Hepatocyte (in vitro differentiated cells): Measurements from ENCODE around the gene EPN1. TPM values are rescaled to one million over a fixed set of nuclear protein-coding genes. Genes with fewer than 3 reads are reported as not detected.

Experiments
- DNase-seq: peaks from one replicate; pipeline ENCODE4 v3.0.0-alpha.2; 2016; ENCODE audit warnings: low spot score
- H2AFZ ChIP-seq: fragments of 200-600 bp; sonication (generic); 2 replicates; pipeline ENCODE4 v1.6.0; 2016; ENCODE audit warnings: antibody characterized with exemption, mild to moderate bottlenecking
- H3K27ac ChIP-seq: fragments of 200-600 bp; sonication (generic); 2 replicates; pipeline ENCODE4 v1.5.1; 2016; ENCODE audit warnings: mild to moderate bottlenecking
- H3K27me3 ChIP-seq: fragments of 200-600 bp; sonication (generic); 2 replicates; pipeline ENCODE4 v1.6.1; 2016
- H3K36me3 ChIP-seq: fragments of 200-600 bp; sonication (generic); replicated peaks from 2 replicates; pipeline ENCODE4 v1.5.1; 2016; ENCODE audit warnings: low read depth; ENCODE audit not compliant: insufficient read depth
- H3K4me1 ChIP-seq: fragments of 200-600 bp; sonication (generic); 2 replicates; pipeline ENCODE4 v1.5.1; 2016; ENCODE audit warnings: mild to moderate bottlenecking, moderate library complexity; ENCODE audit not compliant: insufficient read depth
- H3K4me2 ChIP-seq: fragments of 200-600 bp; sonication (generic); 2 replicates; pipeline ENCODE4 v1.6.0; 2016
- H3K4me3 ChIP-seq: fragments of 200-600 bp; sonication (generic); 2 replicates; pipeline ENCODE4 v1.5.1; 2016; ENCODE audit warnings: mild to moderate bottlenecking
- H3K79me2 ChIP-seq: fragments of 200-600 bp; sonication (generic); 2 replicates; pipeline ENCODE4 v1.6.0; 2017; ENCODE audit warnings: mild to moderate bottlenecking
- H3K9me2 ChIP-seq: fragments of 200-600 bp; sonication (generic); replicated peaks from 2 replicates; pipeline ENCODE4 v1.6.0; 2017; ENCODE audit warnings: mild to moderate bottlenecking; ENCODE audit not compliant: insufficient read depth
- H3K9me3 ChIP-seq: fragments of 200-600 bp; sonication (generic); 2 replicates; pipeline ENCODE4 v1.5.1; 2016; ENCODE audit warnings: low read depth, mild to moderate bottlenecking
- H4K20me1 ChIP-seq: fragments of 200-600 bp; sonication (generic); 2 replicates; pipeline ENCODE4 v1.6.0; 2016; ENCODE audit warnings: mild to moderate bottlenecking; ENCODE audit not compliant: insufficient read depth, poor library complexity, severe bottlenecking
- EZH2 ChIP-seq: fragments of 200-600 bp; sonication (generic); IDR thresholded peaks from 2 replicates; pipeline ENCODE4 v1.6.1; 2016; ENCODE audit warnings: antibody characterized with exemption, mild to moderate bottlenecking, borderline replicate concordance
- EZH2phosphoT487 ChIP-seq: fragments of 200-600 bp; sonication (generic); IDR thresholded peaks from one replicate; pipeline ENCODE4 v1.6.1; 2018; ENCODE audit warnings: antibody characterized with exemption, mild to moderate bottlenecking, low read depth, moderate library complexity; ENCODE audit not compliant: unreplicated experiment, severe bottlenecking
- WGBS: methylation state at CpG from one replicate; pipeline ENCODE4 v1.1.6; 2016; ENCODE audit warnings: low lambda C conversion rate; ENCODE audit errors: missing lambda C conversion rate; 5-methylcytosine and 5-hydroxymethylcytosine counted together
- polyA plus RNA-seq: library from polyadenylated mRNA; unstranded; fragments of >200 nt; fragmentation: Nextera tagmentation; extraction: Ambion mirVana; gene quantifications from 2 replicates; pipeline ENCODE4 v1.2.1, GENCODE V29; 2016
- total RNA-seq: library from RNA; depleted of rRNA; stranded (reverse); fragments of >200 nt; gene quantifications from 2 replicates; pipeline ENCODE4 v1.2.3, GENCODE V29; 2014
- TF ChIP-seq, protein P1 (sequence below): fragments of 200-600 bp; sonication (generic); IDR thresholded peaks from 2 replicates; pipeline ENCODE4 v1.5.1; 2016; ENCODE audit warnings: antibody characterized with exemption, mild to moderate bottlenecking; ENCODE audit not compliant: poor library complexity

The EPN1 gene
- total and polyA plus RNA-seq, 2 experiments from 2014 or later, result 74.8 to 165 TPM

- TF ChIP-seq, protein P1, sequence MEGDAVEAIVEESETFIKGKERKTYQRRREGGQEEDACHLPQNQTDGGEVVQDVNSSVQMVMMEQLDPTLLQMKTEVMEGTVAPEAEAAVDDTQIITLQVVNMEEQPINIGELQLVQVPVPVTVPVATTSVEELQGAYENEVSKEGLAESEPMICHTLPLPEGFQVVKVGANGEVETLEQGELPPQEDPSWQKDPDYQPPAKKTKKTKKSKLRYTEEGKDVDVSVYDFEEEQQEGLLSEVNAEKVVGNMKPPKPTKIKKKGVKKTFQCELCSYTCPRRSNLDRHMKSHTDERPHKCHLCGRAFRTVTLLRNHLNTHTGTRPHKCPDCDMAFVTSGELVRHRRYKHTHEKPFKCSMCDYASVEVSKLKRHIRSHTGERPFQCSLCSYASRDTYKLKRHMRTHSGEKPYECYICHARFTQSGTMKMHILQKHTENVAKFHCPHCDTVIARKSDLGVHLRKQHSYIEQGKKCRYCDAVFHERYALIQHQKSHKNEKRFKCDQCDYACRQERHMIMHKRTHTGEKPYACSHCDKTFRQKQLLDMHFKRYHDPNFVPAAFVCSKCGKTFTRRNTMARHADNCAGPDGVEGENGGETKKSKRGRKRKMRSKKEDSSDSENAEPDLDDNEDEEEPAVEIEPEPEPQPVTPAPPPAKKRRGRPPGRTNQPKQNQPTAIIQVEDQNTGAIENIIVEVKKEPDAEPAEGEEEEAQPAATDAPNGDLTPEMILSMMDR, result no peak
- TF ChIP-seq EZH2phosphoT487, result no peak
- no peak for TF ChIP-seq EZH2
- no peak for DNase-seq
- H4K20me1 ChIP-seq, result peaks cover 10% of the 10 kb centered on the region
- H2AFZ ChIP-seq, result no peak overlapping the region
- H3K4me3 ChIP-seq, result no peak overlapping the region
- H3K4me2 ChIP-seq, result no peak overlapping the region
- peaks cover 22% of the 10 kb centered on the region for H3K79me2 ChIP-seq
- H3K36me3 ChIP-seq, result no peaks in the 10 kb centered on the region
- 95% methylated on average over 26 of the region's 31 CpGs for WGBS
- peaks cover 3% of the 10 kb centered on the region for H3K4me1 ChIP-seq
- H3K9me2 ChIP-seq, result no peaks in the 10 kb centered on the region
- no peaks in the 10 kb centered on the region for H3K27me3 ChIP-seq
- H3K27ac ChIP-seq, result no peak overlapping the region
- no peaks in the 10 kb centered on the region for H3K9me3 ChIP-seq
Measured at GRCh38 chr19:55690769-55691545, 15.9 kb downstream of the EPN1 start.

DNA sequence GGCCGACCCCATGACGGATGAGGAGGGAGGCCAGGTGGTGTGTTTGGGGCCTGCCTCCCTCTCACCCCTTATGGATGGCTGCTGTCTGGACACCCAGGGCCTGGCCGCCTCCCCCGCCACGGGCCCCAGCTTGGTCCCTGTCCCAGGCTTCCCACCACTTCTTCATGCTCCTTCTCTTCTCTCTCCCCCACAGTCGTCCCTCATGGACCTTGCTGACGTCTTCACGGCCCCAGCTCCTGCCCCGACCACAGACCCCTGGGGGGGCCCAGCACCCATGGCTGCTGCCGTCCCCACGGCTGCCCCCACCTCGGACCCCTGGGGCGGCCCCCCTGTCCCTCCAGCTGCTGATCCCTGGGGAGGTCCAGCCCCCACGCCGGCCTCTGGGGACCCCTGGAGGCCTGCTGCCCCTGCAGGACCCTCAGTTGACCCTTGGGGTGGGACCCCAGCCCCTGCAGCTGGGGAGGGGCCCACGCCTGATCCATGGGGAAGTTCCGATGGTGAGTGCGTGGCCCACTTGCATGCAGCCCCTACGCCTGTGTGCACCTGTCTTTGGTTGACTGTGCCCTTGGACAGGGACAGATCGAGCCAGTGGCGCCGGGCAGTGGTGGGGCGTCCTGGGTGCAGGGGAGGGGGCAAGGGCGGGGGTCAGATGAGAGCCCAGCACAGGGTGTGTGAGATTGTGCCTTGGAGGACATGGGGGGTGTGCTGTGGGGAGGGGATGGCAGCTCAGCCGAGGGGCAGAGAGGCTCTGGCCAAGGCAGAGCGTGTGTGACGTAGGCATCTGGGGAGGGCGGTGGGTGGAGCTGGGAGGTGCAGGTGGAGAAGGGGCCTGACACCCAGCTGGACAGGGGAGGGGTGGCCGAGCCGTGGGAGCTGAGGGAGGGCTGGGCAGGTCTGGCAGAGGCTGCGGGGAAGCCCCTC is 16.8 kb downstream of the EPN1 start:
- Histone ChIP-seq H3K4me3 (no peak overlapping the region), H3K79me2 (peaks cover 14% of the 10 kb centered on the region), H3K4me2 (no peak overlapping the region), H3K9me3 (no peaks in the 10 kb centered on the region), H3K4me1 (peaks cover 3% of the 10 kb centered on the region), H3K9me2 (no peaks in the 10 kb centered on the region), H2AFZ (no peak overlapping the region), H3K27me3 (no peaks in the 10 kb centered on the region), H3K27ac (no peak overlapping the region), H3K36me3 (no peaks in the 10 kb centered on the region), H4K20me1 (peaks cover 6% of the 10 kb centered on the region)
- WGBS, result 98% methylated on average over 13 of the region's 31 CpGs
- TF ChIP-seq EZH2, result no peak
- TF ChIP-seq, protein P1, result no peak
- TF ChIP-seq EZH2phosphoT487, result no peak
- DNase-seq, result no peak

DNA sequence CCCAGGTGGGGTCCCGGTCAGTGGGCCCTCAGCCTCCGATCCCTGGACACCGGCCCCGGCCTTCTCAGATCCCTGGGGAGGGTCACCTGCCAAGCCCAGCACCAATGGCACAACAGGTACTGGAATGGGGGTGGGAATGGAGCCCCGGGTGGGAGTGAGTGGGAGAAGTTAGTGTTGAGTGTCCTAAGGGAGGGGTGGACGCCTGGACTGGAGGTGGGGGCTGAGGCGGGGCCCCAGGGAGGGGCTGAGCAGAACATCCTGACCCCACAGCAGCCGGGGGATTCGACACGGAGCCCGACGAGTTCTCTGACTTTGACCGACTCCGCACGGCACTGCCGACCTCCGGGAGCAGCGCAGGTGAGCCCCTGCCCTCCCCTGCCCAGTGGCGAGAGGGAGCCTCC is 17.7 kb downstream of the EPN1 start:
- H3K9me2 ChIP-seq, result no peaks in the 10 kb centered on the region
- H3K79me2 ChIP-seq, result peaks cover 6% of the 10 kb centered on the region
- no peak overlapping the region for H3K4me2 ChIP-seq
- H3K36me3 ChIP-seq, result no peaks in the 10 kb centered on the region
- H3K9me3 ChIP-seq, result no peaks in the 10 kb centered on the region
- no peak for DNase-seq
- H4K20me1 ChIP-seq, result peaks cover 5% of the 10 kb centered on the region
- H2AFZ ChIP-seq, result no peak overlapping the region
- H3K4me3 ChIP-seq, result no peak overlapping the region
- H3K27me3 ChIP-seq, result no peaks in the 10 kb centered on the region
- TF ChIP-seq EZH2 (no peak), EZH2phosphoT487 (no peak)
- TF ChIP-seq, protein P1, result no peak
- WGBS, result 100% methylated on average over 9 of the region's 19 CpGs
- no peak overlapping the region for H3K27ac ChIP-seq
- peaks cover 3% of the 10 kb centered on the region for H3K4me1 ChIP-seq
